HG02943 (cell line): ENCODE data around the gene FPGS.

ENCODE experiments used
- ATAC-seq: cut with Tn5 transposase; IDR thresholded peaks from one replicate; pipeline ENCODE4 v1.9.1; 2021; ENCODE audit warnings: mild to moderate bottlenecking, low read depth, moderate library complexity; ENCODE audit not compliant: unreplicated experiment

The FPGS gene

DNA sequence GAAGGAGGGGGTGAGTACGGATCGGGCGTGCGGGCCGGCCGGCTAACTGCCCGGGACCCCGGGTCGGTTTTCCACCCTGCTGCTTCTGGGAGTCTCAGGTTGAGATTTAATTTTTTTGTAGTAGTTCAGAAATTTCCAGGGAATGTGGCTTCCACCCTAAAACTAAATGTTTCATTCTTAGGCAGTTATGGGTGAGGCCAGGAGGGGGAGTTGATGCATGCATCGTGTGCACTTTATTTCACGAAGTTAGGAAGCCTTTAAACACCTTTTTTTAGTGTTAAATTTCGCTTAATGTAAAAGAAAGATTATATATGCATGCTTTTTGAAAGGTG is 15.9 kb upstream of the FPGS start:
- ATAC-seq, result no peak

DNA sequence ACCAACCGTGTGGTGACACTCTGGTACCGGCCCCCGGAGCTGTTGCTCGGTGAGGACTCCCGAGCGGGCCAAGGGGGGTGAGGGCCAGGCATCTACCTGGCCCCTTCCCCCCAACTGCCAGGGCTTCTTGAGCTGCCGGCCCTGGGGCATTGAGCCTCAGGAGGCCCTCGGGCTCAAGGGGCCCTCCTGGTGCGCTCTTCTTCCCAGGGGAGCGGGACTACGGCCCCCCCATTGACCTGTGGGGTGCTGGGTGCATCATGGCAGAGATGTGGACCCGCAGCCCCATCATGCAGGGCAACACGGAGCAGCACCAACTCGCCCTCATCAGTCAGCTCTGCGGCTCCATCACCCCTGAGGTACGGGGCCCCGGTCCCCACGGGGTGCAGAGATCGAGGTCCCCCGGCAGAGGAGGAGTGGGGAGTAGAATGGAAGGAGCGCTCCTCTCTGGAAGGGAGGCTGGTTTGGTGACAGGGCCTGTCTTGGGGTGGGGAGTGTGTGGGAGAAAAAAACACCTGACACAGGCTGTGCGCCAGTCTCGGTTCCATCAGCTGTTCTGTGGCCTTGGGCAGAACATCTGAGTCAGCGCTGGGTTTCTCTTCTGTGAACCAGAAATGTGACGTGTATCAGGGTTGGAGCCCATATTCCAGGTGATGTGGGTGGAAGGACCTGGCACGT is 14.2 kb upstream of the FPGS start:
- no peak for ATAC-seq

DNA sequence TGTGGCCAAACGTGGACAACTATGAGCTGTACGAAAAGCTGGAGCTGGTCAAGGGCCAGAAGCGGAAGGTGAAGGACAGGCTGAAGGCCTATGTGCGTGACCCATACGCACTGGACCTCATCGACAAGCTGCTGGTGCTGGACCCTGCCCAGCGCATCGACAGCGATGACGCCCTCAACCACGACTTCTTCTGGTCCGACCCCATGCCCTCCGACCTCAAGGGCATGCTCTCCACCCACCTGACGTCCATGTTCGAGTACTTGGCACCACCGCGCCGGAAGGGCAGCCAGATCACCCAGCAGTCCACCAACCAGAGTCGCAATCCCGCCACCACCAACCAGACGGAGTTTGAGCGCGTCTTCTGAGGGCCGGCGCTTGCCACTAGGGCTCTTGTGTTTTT is 13.5 kb upstream of the FPGS start:
- no peak for ATAC-seq

DNA sequence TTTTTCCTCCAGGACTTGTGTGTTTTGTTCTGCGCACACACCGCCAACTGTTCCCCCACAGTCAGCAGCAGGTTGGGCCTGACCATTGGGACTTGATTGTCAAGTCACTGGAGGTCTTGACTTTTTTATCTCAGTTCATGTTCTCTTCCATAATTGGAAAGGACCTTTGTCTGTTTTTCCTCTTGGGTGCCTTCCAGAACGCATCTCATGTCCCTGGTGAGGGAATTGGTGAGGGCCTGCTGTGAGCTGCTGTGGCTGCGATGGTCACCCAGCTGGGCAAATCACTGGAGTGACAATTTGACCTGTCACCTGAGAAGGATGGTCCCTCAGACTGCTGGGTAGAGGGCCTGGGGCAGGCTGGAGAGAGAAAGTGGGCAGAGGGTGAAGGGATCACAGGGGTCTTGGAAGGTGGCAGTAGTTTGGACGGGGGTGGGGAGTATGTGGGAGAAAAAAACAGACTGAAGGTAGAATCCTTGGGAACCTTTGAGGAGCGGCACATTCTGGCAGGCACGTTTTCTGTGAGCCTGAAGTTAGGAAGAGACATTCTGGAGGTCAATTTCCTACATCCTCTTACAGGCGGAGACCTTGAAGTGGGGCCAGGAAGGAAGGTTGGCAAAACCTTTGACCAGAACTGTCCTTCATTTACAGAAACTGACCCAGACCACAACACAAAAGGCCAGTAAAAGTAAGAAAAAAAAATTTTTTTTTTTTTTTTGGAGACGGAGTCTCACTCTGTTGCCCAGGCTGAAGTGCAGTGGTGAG is 12.4 kb upstream of the FPGS start:
- no peak for ATAC-seq

DNA sequence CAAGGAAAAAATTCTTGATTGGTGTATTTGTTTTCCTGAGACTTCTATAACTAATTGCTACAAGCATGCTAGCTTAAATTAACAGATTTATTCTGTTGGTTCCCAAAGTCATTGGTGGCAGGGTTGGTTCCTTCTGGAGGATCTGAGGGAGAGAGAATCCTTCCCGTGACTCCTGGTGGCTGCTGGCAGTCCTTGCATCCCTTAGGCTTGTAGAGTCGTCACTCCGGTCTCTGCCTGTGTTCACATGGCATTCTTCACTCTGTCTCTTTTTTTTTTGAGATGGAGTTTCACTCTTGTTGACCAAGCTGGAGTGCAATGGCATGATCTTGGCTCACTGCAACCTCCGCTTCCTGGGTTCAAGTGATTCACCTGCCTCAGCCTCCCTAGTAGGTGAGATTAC is 11.6 kb upstream of the FPGS start:
- ATAC-seq, result no peak

DNA sequence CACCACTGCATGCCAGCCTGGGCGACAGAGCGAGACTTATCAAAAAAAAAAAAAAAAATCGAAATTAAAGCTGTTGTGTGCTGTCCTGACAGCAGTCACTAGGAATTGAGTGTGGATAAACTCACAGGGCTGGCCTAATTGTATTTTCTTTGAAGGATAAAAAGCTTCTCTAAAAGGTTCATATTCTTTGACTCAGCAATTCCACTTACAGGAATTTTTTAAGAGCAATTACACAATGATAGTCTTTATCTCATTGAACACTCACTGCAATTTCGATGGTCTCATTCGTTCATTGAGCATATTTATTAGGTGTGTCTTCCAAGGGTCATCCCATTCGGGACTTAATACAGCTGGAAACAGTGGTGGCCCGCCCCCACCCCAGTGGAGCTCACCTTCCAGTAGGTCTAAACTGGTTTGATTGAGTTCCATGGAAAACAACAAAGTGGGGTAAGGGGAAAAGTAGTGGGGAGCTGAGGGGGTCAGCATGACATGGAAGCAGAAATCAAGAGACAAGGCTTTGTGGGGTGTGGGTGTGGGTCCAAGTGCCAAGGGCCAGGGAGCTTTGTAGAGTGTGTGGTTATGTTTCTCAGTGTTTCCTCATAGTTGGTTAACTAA is 10.2 kb upstream of the FPGS start:
- ATAC-seq, result no peak

DNA sequence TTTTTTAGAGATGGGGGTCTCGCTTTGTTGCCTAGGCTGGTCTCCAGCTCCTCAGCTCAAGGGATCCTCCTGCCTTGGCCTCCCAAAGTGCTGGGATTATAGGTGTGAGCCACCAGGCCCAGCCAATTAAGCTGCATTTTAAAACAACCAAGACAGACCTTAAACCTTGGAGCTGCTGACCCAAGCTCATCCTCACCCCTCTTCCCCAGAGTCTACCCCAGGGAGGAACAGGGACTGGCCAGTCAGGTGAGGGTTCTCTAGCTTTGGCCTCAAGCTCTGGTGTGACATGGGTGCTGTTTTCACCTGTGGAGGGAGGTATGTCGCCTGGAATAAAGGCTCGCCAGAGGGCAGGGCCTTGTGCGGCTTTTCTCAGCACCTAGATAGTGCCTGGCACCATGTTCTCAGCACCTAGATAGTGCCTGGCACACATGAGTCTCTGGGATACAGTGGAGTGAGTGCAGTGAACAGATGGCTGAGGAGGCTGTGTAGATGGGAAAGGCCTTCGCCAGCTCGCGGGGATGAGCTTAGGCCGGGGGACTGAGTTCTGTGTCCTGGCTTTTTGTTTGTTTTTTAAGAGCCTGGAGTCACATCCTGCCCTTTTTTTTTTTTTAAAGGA is 9.5 kb upstream of the FPGS start:
- ATAC-seq, result no peak

DNA sequence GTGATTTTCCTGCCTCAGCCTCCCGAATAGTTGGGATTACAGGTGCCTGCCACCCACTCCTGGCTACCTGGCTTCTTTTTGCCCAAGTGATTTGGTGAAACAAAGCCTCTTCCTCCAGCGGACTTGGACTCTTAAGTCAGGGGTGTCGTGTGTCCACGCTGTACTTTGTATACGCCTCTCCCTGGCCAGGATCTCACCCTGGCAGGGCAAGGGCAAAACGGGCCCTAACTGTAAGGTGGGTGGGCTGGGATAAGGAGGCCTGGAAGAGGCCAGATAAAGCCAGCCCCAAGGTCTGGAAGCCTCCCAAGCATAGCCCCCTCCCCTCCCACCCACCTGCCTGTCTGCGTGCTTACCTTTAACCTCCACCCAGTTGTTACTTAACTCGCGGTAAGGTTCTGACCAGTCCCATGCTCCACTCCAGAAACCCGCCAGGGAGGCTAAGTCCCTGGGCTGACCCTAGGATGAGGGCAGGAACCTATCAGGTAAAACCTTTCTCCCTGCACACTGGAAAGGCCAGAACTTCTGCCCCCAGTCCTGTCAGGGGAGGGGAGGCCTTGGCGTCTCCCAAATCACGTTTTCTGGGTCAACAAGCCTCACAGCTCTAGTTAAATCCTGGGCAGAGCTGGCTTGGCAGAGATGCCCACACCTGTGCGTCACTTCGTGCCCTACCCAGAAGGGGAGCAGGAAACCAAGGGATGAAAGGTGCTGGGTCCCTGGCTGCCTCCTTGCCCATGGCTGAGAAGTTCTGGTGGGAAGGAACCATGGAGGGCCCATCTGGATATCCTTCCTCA is 8.5 kb upstream of the FPGS start:
- no peak for ATAC-seq

DNA sequence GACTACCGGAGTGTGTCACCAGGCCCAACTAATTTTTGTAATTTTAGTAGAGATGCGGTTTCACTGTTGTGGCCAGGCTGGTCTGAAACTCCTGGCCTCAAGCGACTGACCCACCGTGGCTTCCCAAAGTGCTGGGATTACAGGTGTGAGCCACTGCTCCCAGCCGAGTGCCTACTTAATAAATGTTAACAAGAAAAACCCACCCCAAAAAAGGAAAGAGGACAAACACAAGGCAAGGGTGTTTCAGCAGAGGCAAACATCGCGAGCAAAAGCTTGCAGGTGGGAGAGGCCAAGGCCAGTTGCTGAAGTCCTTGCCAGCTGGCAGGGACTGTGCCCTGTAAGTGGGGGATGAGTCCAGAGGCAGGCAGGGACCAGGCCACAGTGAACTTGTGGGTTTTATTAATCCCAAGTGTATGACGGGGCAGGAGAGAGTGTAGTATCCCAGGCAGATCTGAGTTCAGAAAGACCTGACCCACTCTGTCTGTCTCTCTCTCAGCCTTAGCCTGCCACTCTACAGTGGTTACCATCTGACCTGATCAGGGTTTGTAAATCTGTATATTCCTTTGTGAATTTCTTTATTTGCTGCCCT is 6.4 kb upstream of the FPGS start:
- no peak for ATAC-seq

DNA sequence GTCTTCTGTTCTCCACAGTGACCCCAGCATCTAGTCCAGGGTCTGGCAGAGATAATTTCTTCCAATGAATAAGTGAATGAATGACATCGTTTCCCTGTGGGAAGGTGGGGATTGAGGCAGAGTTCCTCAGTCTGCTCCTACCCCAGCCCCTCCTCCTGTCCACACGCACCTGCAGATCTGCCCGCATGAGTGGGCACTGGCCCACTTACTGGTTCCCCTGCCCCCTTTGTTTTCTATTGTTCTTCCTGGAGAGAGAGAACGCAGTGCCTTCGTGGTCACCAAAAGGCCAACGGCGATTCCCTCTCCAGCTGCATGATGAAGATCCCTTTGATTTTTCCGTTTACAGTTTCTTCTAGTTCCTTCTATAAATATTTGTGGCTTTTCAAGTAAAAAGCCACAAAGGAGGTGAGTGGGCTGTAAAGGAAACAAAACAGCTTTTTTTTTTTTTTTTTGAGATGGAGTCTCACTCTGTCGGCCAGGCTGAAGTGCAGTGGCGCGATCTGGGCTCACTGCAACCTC is 5.8 kb upstream of the FPGS start:
- ATAC-seq, result no peak

DNA sequence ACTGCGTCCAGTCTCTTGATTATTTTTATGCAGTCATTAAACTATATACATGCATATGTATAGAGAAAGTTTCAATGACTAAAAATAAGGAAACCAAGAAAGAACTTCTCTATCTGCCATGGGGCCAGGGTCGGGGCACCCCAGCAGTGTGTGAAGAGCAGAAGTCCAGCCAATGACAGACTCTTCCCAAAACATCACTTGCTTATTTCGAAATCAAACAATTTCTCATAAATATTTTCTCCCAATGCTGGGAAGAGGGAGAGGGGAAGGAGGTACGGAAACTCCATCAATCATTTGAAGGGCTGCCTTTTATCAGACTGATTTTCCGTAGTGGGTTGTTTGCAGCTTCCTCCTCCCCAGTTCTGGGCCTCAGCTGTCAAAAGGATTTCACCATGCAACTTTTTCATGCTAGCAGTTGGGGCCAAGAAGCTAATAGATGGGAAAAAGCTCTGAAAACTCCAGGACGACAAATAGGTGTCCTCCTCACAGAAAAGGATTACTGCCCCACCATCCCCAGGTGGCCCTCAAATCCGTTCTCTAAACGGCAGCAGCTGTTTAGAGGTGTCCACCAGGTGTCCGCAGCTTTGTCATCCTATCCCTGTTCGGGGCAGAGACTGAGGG is 617 bp upstream of the FPGS start:
- ATAC-seq, result no peak

DNA sequence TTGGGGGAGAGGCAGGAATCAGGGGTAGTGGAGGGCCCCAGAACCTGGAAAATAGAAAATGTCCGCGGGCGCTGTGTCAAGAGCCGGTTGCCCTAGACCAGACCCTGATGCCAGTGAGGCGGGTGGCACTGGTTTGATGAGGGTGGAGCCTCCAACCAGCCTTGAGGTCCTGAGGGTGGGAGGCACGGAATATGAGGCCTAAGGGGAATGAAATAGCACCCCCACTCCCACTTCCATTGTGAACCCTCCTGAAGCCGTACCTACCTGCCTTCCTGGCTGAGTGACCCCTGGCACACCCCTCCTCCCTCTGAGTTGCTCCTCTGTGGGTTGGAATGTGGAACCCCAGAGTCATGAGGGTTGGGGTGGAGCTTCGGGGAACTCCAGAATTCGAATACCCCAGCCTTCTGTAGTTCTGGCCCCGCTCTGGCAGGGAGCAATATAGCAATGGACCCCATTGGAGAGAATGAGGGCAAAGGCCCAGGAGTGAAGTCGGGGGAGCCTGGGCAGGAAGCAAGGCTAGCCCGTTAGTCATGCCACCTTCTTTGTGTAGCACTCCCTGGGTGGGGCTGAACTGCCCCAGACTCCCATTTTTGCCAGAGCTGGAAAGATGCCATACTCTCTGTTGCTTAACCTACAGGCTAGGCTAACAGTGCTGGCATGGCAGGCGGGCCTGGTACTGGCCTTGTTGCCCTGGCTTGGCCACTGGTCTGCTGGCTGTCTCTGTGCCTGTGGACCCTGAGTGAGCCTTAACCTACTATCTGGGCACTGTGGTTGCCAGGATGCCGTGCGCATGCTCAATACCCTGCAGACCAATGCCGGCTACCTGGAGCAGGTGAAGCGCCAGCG is 1.0 kb downstream of the FPGS start:
- no peak for ATAC-seq

DNA sequence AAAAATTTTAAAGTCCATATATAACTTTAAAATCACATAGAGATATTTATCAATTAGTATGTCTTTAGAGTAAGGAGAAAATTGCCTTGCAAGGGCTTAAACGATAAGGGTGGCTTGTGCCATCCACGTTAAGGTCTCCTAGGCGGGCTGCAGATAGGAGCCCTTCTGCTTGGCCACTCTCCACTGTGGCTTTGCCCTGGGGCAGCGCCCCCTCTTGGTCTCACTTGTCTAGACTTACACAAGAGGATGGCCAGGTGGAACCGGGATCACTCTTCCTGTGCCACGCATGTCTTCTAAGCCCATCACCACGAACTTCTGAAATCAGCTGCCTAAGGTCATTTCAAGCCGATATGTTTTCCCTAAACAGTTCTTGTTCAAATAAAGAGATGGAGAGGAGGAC is 2.9 kb downstream of the FPGS start:
- no peak for ATAC-seq

DNA sequence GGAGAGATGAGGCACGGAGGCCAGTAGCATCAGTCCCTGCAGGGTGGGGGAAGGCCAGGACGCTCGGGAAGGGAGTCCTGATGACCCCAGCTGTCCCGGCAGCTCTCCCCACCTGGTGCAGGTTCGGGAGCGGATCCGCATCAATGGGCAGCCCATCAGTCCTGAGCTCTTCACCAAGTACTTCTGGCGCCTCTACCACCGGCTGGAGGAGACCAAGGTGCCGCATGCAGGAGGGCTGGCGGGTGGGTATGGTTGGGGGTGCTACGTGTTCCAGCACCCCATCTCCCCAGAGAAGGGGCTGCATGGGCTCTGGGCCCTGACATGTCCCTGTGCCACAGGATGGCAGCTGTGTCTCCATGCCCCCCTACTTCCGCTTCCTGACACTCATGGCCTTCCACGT is 4.2 kb downstream of the FPGS start:
- no peak for ATAC-seq

DNA sequence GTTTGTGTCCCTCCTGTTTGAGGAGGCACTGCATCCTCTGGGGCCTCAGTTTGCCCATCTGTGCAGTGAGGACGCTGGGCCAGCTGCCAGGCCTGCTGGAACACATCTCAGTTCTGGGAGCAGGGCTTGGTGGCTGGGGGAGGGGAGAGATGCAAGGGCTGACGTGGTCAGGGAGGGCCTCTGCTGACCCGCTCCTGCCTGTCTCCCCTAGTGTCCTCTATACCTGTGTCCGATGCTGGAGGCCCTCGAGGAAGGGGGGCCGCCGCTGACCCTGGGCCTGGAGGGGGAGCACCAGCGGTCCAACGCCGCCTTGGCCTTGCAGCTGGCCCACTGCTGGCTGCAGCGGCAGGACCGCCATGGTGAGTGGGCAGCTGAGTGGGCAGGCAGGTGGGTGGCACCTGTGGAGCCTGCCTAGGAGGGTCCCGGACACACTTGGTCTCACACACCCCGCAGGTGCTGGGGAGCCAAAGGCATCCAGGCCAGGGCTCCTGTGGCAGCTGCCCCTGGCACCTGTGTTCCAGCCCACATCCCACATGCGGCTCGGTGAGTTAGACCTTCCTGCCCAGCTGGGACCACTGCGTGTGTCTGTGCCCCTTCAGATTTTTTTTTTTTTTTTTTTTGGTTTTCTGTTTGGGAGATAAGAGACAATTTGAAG is 5.8 kb downstream of the FPGS start:
- ATAC-seq, result no peak

DNA sequence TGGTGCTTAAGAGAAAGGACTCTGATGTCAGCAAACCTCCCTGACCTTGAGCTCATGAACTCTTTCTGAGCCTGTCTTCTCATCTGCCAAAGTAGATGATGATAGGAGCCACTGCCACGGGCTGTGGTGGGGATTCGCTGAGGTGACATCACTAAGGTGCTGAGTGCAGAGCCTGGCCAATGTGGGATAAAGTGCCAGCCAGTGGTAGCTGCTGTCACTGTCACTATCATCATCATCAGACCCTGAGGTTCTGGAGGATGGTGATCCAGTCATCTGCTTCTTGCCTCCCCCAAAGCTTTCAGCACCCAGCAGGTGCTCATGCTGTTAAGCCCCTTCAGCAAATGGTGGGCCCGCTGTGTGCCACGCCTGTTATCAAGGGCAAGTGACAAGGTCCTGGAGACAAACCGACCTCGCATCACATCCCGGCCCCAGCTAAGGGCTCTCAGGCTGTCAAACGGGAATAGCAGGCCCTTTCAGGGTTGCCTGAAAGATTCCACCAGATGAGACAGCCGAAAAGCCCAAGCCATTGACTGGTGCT is 6.4 kb downstream of the FPGS start:
- no peak for ATAC-seq

DNA sequence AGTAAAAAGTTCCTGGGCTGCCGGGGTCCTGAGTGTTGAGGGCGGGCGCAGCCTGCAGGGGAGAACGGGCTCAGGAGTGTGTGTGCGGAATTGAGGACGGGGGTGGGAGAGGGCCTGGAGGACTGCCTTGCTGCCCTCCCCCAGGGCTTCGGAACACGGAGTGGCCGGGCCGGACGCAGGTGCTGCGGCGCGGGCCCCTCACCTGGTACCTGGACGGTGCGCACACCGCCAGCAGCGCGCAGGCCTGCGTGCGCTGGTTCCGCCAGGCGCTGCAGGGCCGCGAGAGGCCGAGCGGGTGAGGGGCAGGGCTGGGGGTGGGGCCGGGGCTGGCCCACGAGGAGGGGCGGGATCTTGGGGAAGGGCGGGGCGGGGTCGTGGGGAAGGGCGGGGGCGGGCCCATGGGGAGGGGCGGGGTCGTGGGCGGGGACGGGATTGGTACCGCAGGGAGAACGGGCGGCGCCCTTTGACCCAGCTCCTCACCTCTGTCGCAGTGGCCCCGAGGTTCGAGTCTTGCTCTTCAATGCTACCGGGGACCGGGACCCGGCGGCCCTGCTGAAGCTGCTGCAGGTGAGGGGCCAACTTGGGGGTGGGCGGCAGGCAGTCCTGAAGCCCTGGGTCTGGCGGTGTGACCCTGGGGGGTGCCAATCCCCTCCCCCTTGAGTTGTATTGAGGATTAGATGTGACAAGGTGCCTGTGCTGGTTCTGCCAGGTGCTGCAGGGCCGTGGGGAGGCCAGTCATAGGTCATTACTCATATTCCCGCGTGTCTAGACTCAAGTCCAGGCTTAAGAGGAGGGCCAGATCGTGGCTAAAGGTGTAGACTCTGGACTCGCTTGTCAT is 7.1 kb downstream of the FPGS start:
- no peak for ATAC-seq
